HCT116 (cell line): ENCODE data around the gene GNAI2. TPM values are rescaled to one million over a fixed set of nuclear protein-coding genes. Genes with fewer than 3 reads are reported as not detected.
A peak's percentile ranks its signal among the peaks of the same experiment; 100 is the strongest.

Experiments
- ATAC-seq: fragments of 200-7000 bp; cut with Tn5 transposase; 2 replicates; pipeline ENCODE4 v1.9.1; 2020; ENCODE audit warnings: mild to moderate bottlenecking, moderate library complexity
- BruUV-seq: library from RNA; stranded (reverse); fragments of 400-500 nt; replicated peaks from 2 replicates; lab custom pipeline; 2021; lab: Mats Ljungman, UMichigan
- CTCF ChIA-PET: fragments of 300-600 bp; sonication (Branson Sonifier 250); formaldehyde crosslinking; loops from one replicate; lab custom pipeline; 2021; ENCODE audit warnings: antibody characterized with exemption; lab: Charles Lee
- POLR2A ChIA-PET: fragments of 300-600, 350-600 bp; sonication (Branson Sonifier 250); formaldehyde crosslinking; loops from one replicate; lab custom pipeline; 2021; ENCODE audit warnings: antibody characterized with exemption; lab: Charles Lee
- RAD21 ChIA-PET, 2 experiments: fragments of 300-600 bp; sonication (Branson Sonifier 250); formaldehyde crosslinking; loops; one replicate each; lab custom pipeline; 2023; ENCODE audit warnings: low total read pairs in 2 of 2; ENCODE audit not compliant: uncharacterized antibody in 2 of 2, unreplicated experiment in 2 of 2, low non-redundant PET in 1 of 2; lab: Charles Lee
- DNase-seq: peaks from one replicate; pipeline ENCODE4 v3.0.0-alpha.2; 2010; ENCODE audit warnings: low read depth, low spot score
- H2AFZ ChIP-seq: fragments of 200-600 bp; shearing (Covaris generic), sonication (generic); 2 replicates; pipeline ENCODE4 v1.6.1; 2017; ENCODE audit warnings: low read depth, mixed run types, mixed read lengths, antibody characterized with exemption, low read length; ENCODE audit not compliant: poor library complexity, severe bottlenecking
- H3K27ac ChIP-seq: 2 replicates; pipeline ENCODE4 v1.5.1; 2012; ENCODE audit warnings: low read depth, low read length
- H3K27me3 ChIP-seq: fragments of 200-600 bp; sonication (generic); 2 replicates; pipeline ENCODE4 v1.6.1; 2016; ENCODE audit warnings: mixed run types, low read length, mixed read lengths; ENCODE audit not compliant: insufficient read depth
- H3K36me3 ChIP-seq, 2 experiments: fragments of 200-500 bp in 1 of 2; fragments of 200-600 bp in 1 of 2; sonication (Bioruptor generic) in 1 of 2; sonication (generic) in 1 of 2; 2 replicates each; pipeline versions ENCODE4 v1.5.1 to v1.6.1; 2014 to 2016; ENCODE audit warnings: low read length in 2 of 2, inconsistent platforms in 1 of 2, mixed read lengths in 1 of 2, mixed run types in 1 of 2; ENCODE audit not compliant: insufficient read depth in 2 of 2, control insufficient read depth in 1 of 2
- H3K4me1 ChIP-seq, 2 experiments: fragments of 200-600 bp in 1 of 2; sonication (generic) in 1 of 2; 2 replicates each; pipeline versions ENCODE4 v1.5.1 to v1.6.1; 2012 to 2017; ENCODE audit warnings: low read length in 2 of 2, inconsistent platforms in 1 of 2, mild to moderate bottlenecking in 1 of 2, mixed read lengths in 1 of 2, mixed run types in 1 of 2, moderate library complexity in 1 of 2; ENCODE audit not compliant: insufficient read depth in 2 of 2, control insufficient read depth in 1 of 2
- H3K4me2 ChIP-seq: fragments of 200-600 bp; sonication (generic); 2 replicates; pipeline ENCODE4 v1.6.1; 2017; ENCODE audit warnings: mixed run types, low read length, mixed read lengths
- H3K4me3 ChIP-seq, 2 experiments: fragments of 200-600 bp in 1 of 2; sonication (generic) in 1 of 2; replicated peaks in 1 of 2; 2 replicates each; pipeline ENCODE4 v1.5.1; 2011 to 2016; ENCODE audit warnings: low read length in 2 of 2, control low read depth in 1 of 2, low read depth in 1 of 2, mild to moderate bottlenecking in 1 of 2, mixed read lengths in 1 of 2, mixed run types in 1 of 2
- H3K79me2 ChIP-seq: fragments of 200-600 bp; sonication (generic); 2 replicates; pipeline ENCODE4 v1.6.1; 2017; ENCODE audit warnings: mild to moderate bottlenecking, mixed run types, low read length, moderate library complexity, mixed read lengths; ENCODE audit not compliant: insufficient read depth
- H3K9ac ChIP-seq: fragments of 200-600 bp; sonication (generic); 2 replicates; pipeline ENCODE4 v1.6.1; 2016; ENCODE audit warnings: low read length, mixed read lengths
- H3K9me2 ChIP-seq: fragments of 200-600 bp; sonication (generic), shearing (Covaris generic); 2 replicates; pipeline ENCODE4 v1.6.1; 2017; ENCODE audit warnings: mixed run types, mild to moderate bottlenecking, moderate library complexity; ENCODE audit not compliant: insufficient read depth
- H3K9me3 ChIP-seq, 2 experiments: fragments of 200-500 bp in 1 of 2; fragments of 200-600 bp in 1 of 2; sonication (Bioruptor generic) in 1 of 2; sonication (generic) in 1 of 2; 2 replicates each; pipeline ENCODE4 v1.6.1; 2014 to 2017; ENCODE audit warnings: low read length in 2 of 2, mixed read lengths in 2 of 2, inconsistent platforms in 1 of 2, low read depth in 1 of 2, mild to moderate bottlenecking in 1 of 2, mixed run types in 1 of 2, moderate library complexity in 1 of 2; ENCODE audit not compliant: control insufficient read depth in 1 of 2, insufficient read depth in 1 of 2
- H4K20me1 ChIP-seq: fragments of 200-600 bp; sonication (generic), shearing (Covaris generic); 2 replicates; pipeline ENCODE4 v1.6.1; 2017; ENCODE audit warnings: mixed run types, mild to moderate bottlenecking, moderate library complexity; ENCODE audit not compliant: insufficient read depth
- EGR1 ChIP-seq: IDR thresholded peaks from 2 replicates; pipeline ENCODE4 v1.6.1; 2012; ENCODE audit warnings: low read depth
- ELF1 ChIP-seq: IDR thresholded peaks from 2 replicates; pipeline ENCODE4 v1.6.1; 2012; ENCODE audit warnings: low read depth, borderline replicate concordance
- EZH2 ChIP-seq: fragments of 200-600 bp; sonication (generic); IDR thresholded peaks from 2 replicates; pipeline ENCODE4 v1.6.1; 2017; ENCODE audit warnings: antibody characterized with exemption, mixed run types
- EZH2phosphoT487 ChIP-seq: fragments of 200-600 bp; IDR thresholded peaks from 2 replicates; pipeline ENCODE4 v1.6.1; 2018; ENCODE audit warnings: antibody characterized with exemption, borderline replicate concordance
- FOSL1 ChIP-seq: IDR thresholded peaks from 2 replicates; pipeline ENCODE4 v1.6.1; 2012; ENCODE audit warnings: low read depth
- POLR2AphosphoS5 ChIP-seq: IDR thresholded peaks from 2 replicates; pipeline ENCODE4 v1.6.1; 2011; ENCODE audit warnings: mild to moderate bottlenecking, low read depth, low read length, moderate library complexity
- RAD21 ChIP-seq: IDR thresholded peaks from 2 replicates; pipeline ENCODE4 v1.6.1; 2012; ENCODE audit warnings: low read depth, mild to moderate bottlenecking
- SP1 ChIP-seq: IDR thresholded peaks from 2 replicates; pipeline ENCODE4 v1.6.1; 2012; ENCODE audit warnings: low read depth
- ZFX ChIP-seq: fragments of 450-650 bp; IDR thresholded peaks from 2 replicates; pipeline ENCODE4 v1.6.1; 2017
- ZNF274 ChIP-seq: fragments of 200-500 bp; sonication (Bioruptor generic); IDR thresholded peaks from 2 replicates; pipeline ENCODE4 v1.6.1; 2014; ENCODE audit warnings: mild to moderate bottlenecking, low read depth, low read length, inconsistent platforms
- intact Hi-C: fragments of 100-400 bp; cut with micrococcal nuclease; formaldehyde crosslinking; loops from 2 replicates; pipeline ENCODE4 v1.10.0; 2022
- total RNA-seq: library from RNA; stranded (reverse); gene quantifications from one replicate; pipeline ENCODE4 v1.2.1, GENCODE V29; 2021; ENCODE audit not compliant: unreplicated experiment
- TF ChIP-seq, protein P1 (sequence below), 3 experiments: fragments of 200-600 bp in 1 of 3; sonication (generic) in 1 of 3; IDR thresholded peaks in 2 of 3; conservative IDR thresholded peaks in 1 of 3; 2 replicates each; pipeline ENCODE4 v1.5.1; 2012 to 2017; ENCODE audit warnings: low read depth in 2 of 3, low read length in 2 of 3, antibody characterized with exemption in 1 of 3, borderline replicate concordance in 1 of 3, control low read depth in 1 of 3, mild to moderate bottlenecking in 1 of 3, mixed read lengths in 1 of 3, mixed run types in 1 of 3, moderate library complexity in 1 of 3; ENCODE audit not compliant: insufficient read depth in 1 of 3
- TF ChIP-seq, protein P2 (sequence below): IDR thresholded peaks from 2 replicates; pipeline ENCODE4 v1.6.1; 2012

GNAI2 gene
- total RNA-seq, 1 experiment from 2014 or later: 170 TPM

DNA sequence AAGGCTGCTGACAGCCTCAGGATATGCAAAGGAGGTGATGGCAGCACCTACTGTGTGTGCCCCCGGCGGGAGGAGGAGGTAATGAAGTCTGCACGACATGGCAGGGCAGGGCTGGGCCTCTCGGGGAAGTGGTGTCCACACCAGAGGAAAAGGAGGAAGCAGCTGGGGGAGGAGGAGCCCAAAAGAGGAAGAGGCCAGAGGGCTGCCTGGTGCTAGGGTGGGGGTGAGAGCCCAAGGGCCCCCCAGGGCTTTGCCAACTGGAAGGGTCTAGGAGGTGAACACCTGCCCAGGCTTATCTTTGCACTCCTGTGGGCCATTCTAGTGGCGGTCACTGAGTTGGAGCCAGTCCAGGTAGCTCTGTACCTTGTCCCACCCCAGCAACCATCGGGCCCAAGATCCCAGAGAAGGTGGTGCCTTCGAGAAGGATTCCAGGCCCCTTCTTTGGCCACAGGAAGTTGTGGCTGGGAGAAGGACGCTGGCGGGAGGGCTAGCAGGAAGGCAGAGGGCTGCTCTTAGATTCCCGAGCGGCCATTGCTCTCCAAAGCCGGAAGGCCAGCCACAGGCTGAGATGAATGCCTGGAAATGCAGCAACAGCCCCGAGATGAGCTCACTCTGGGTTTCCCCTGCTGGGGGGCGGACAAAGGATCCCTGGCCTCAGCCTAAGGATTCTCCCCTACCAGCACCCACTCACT, 7.0 kb downstream of the GNAI2 start:
- CTCF ChIA-PET: interaction anchor here (0.8 to 1.4 kb wide), 3 partner anchors 16 to 48 kb away, joined by 3 to 8 read pairs (median 3); no protein-coding TSS in a partner anchor
- Histone ChIP-seq H3K9me2 (no peaks in the 10 kb centered on the region), H2AFZ (no peak overlapping the region), H3K9ac (no peak overlapping the region), H3K27me3 (no peaks in the 10 kb centered on the region), H3K4me3 (no peak overlapping the region), H3K9me3 (no peaks in the 10 kb centered on the region), H3K27ac (peak overlapping the region; percentile 19; the same call in 1 of the 2 replicates), H3K79me2 (peaks cover 95% of the 10 kb centered on the region), H3K4me2 (no peak overlapping the region), H3K36me3 (peaks cover 0 to 5% of the 10 kb centered on the region in 2 experiments; a peak in 1 of 4 replicates), H4K20me1 (0 out of 2 replicates have a peak, but pooled peaks cover 4% of the 10 kb centered on the region), H3K4me1 (peaks cover 39 to 58% of the 10 kb centered on the region in 2 experiments)
- intact Hi-C loops: no loop called here
- DNase-seq (no peak), ATAC-seq (no peak)
- RAD21 ChIA-PET: no interaction called here
- BruUV-seq: no TSS peak
- TF ChIP-seq, protein P1, sequence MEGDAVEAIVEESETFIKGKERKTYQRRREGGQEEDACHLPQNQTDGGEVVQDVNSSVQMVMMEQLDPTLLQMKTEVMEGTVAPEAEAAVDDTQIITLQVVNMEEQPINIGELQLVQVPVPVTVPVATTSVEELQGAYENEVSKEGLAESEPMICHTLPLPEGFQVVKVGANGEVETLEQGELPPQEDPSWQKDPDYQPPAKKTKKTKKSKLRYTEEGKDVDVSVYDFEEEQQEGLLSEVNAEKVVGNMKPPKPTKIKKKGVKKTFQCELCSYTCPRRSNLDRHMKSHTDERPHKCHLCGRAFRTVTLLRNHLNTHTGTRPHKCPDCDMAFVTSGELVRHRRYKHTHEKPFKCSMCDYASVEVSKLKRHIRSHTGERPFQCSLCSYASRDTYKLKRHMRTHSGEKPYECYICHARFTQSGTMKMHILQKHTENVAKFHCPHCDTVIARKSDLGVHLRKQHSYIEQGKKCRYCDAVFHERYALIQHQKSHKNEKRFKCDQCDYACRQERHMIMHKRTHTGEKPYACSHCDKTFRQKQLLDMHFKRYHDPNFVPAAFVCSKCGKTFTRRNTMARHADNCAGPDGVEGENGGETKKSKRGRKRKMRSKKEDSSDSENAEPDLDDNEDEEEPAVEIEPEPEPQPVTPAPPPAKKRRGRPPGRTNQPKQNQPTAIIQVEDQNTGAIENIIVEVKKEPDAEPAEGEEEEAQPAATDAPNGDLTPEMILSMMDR (IDR thresholded peaks at IDR 0.05 in 2 of 3, conservative IDR thresholded peaks at IDR 0.05 in 1 of 3; ENCODE audit: borderline replicate concordance in 1 of 3, insufficient read depth in 1 of 3, low read depth in 2 of 3, low read length in 2 of 3): no peak
- TF ChIP-seq ZNF274 (no peak), ZFX (no peak), EZH2phosphoT487 (no peak), ELF1 (no peak), FOSL1 (no peak), EZH2 (no peak), SP1 (no peak), EGR1 (no peak), POLR2AphosphoS5 (no peak), RAD21 (no peak)
- TF ChIP-seq, protein P2, sequence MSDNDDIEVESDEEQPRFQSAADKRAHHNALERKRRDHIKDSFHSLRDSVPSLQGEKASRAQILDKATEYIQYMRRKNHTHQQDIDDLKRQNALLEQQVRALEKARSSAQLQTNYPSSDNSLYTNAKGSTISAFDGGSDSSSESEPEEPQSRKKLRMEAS: no peak
- POLR2A ChIA-PET: interaction anchor here (0.6 to 0.9 kb wide), 3 partner anchors 8 to 22 kb away, joined by 3 to 4 read pairs (median 3); no protein-coding TSS in a partner anchor
